Activated naive CD8-positive, alpha-beta T cell treated with anti-CD3 and anti-CD28 coated beads, Interleukin-2, amount 50 U/mL, for 24 hours (primary cell): ENCODE data around the gene MROH2A.
"Not testable (repeated sequence)": the region's sequence is repeated elsewhere in the genome, so short reads cannot be mapped to it uniquely, and the experiment has no call there.

Experiments
- ATAC-seq: fragments of 150-1000 bp; cut with Tn5 transposase; one replicate; pipeline ENCODE4 v1.10.0; 2021
- DNase-seq: peaks from one replicate; pipeline ENCODE4 v3.0.0; 2021
- H3K27ac Mint-ChIP-seq: one replicate; pipeline ENCODE4 v1.8.0; 2021; ENCODE audit warnings: mild to moderate bottlenecking, mixed read lengths
- H3K27me3 Mint-ChIP-seq: one replicate; pipeline ENCODE4 v1.8.0; 2021; ENCODE audit warnings: mixed read lengths
- H3K36me3 Mint-ChIP-seq: one replicate; pipeline ENCODE4 v1.8.0; 2021; ENCODE audit warnings: low read depth, mixed read lengths
- H3K4me1 Mint-ChIP-seq: one replicate; pipeline ENCODE4 v1.8.0; 2021; ENCODE audit warnings: mixed read lengths
- H3K4me3 Mint-ChIP-seq: one replicate; pipeline ENCODE4 v1.8.0; 2021; ENCODE audit warnings: mild to moderate bottlenecking, moderate library complexity, mixed read lengths
- H3K9me3 Mint-ChIP-seq: one replicate; pipeline ENCODE4 v1.8.0; 2021; ENCODE audit warnings: mixed read lengths

MROH2A gene

GRCh38 chr2:233778030-233778429 lies at the start of gene MROH2A:
Gene MROH2A, plus strand, starts transcription at chr2:233778330. Its CDS starts 1,029 bp downstream, at chr2:233779359.
- Mint-ChIP-seq H3K36me3 (no peaks in the 10 kb centered on the region), H3K27me3 (peaks cover 10% of the 10 kb centered on the region), H3K9me3 (peaks cover 13% of the 10 kb centered on the region), H3K4me1 (no peaks in the 10 kb centered on the region), H3K4me3 (no peak within 1 kb of the TSS), H3K27ac (no peak within 1 kb of the TSS)
- ATAC-seq (no peak), DNase-seq (no peak)

DNA sequence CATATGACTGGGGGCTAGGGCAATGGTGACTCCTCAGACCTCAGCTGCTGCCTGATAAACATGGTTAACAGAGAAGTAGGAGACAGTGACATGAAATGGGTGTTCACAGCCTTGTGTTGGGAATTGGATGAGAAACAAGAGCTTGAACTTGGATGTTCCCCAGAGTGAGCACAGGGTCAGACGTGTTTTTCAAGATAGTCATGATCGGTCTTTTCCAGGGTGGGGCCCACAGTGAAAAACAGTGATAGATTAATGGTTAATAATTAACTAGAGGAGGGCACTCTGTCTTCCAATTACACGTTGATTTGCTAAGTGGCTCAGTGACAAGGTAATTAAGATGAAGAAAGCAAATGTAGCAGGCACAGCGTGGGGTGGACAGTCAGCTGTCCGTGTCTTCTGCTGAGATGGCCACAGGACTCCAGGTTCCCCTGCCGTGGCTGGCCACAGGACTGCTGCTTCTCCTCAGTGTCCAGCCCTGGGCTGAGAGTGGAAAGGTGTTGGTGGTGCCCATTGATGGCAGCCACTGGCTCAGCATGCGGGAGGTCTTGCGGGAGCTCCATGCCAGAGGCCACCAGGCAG lies 49.3 kb upstream of the MROH2A start, which contains the start of gene UGT1A3:
TSS of gene UGT1A3 (plus strand) at position 320 of the 579 bp plus-strand sequence. CDS start at position 405, 85 bp downstream.
- Mint-ChIP-seq H3K4me3 (no peak within 1 kb of the TSS), H3K27me3 (peaks cover 14% of the 10 kb centered on the region)

DNA sequence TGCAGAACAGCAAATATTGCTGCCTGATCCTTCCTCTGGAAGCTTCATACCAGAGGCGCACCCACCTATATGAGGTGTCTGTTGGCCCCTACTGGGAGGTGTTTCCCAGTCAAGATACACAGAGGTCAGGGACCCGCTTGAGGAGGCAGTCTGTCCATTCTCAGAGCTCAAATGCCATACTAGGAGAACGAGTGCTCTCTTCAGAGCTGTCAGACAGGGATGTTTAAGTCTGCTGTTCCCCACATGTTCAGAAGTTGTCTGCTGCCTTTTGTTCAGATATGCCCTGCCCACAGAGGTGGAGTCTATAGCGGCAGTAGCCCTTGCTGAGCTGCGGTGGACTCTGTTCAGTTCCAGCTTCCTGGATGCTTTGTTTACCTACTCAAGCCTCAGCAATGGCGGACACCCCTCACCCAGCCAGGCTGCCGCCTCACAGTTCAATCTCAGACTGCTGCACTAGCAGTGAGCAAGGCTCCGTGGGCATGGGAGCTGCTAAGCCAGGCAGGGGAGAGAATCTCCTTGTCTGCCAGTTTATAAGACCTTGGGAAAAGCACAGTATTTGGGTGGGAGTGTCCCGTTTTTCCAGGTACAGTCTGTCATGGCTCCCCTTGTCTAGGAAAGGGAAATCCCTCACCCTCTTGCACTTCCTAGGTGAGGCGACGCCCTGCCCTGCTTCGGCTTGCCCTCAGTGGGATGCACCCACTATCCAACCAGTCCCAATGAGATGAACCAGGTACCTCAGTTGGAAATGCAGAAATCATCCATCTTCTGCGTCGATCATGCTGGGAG lies 41.1 kb upstream of the MROH2A start:
- H3K27ac Mint-ChIP-seq, DNase-seq, H3K36me3 Mint-ChIP-seq, H3K9me3 Mint-ChIP-seq, H3K4me1 Mint-ChIP-seq, H3K4me3 Mint-ChIP-seq, ATAC-seq: not testable (repeated sequence)
- H3K27me3 Mint-ChIP-seq = peaks cover 18% of the 10 kb centered on the region

More for the DNA sequence above, 49.3 kb upstream of the MROH2A start, which contains the start of gene UGT1A3:
- no peaks in the 10 kb centered on the region for H3K36me3 Mint-ChIP-seq
- no peak within 1 kb of the TSS for H3K27ac Mint-ChIP-seq
- H3K9me3 Mint-ChIP-seq = no peaks in the 10 kb centered on the region
- ATAC-seq (no peak), DNase-seq (no peak)
- no peaks in the 10 kb centered on the region for H3K4me1 Mint-ChIP-seq

DNA sequence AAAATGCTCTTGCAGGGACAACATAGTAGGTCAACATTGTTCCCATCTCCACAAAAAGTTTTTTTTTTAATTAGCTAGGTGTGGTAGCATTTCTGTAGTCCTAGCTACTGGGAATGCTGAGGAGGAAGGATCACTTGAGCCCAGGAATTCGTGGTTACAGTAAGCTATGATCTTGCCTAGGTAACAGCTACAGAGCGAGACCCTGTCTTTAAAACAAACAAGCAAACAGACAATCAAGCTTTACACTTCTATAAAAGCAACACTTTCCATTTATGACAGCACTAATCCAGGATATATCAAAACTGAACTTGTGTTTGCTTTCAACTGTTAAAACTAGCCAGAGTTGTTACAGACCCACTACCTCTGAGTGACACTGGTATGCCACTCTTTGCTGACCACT lies 37.3 kb upstream of the MROH2A start:
- Mint-ChIP-seq H3K27ac (no peak overlapping the region), H3K4me1 (no peaks in the 10 kb centered on the region), H3K27me3 (peaks cover 8% of the 10 kb centered on the region), H3K9me3 (no peaks in the 10 kb centered on the region), H3K36me3 (no peaks in the 10 kb centered on the region), H3K4me3 (no peak overlapping the region)
- DNase-seq (no peak), ATAC-seq (no peak)

- no peak overlapping the region for H3K27ac Mint-ChIP-seq
- no peaks in the 10 kb centered on the region for H3K36me3 Mint-ChIP-seq
- no peaks in the 10 kb centered on the region for H3K4me1 Mint-ChIP-seq
Observed at GRCh38 chr2:233743464-233744259, 34.5 kb upstream of the MROH2A start.

DNA sequence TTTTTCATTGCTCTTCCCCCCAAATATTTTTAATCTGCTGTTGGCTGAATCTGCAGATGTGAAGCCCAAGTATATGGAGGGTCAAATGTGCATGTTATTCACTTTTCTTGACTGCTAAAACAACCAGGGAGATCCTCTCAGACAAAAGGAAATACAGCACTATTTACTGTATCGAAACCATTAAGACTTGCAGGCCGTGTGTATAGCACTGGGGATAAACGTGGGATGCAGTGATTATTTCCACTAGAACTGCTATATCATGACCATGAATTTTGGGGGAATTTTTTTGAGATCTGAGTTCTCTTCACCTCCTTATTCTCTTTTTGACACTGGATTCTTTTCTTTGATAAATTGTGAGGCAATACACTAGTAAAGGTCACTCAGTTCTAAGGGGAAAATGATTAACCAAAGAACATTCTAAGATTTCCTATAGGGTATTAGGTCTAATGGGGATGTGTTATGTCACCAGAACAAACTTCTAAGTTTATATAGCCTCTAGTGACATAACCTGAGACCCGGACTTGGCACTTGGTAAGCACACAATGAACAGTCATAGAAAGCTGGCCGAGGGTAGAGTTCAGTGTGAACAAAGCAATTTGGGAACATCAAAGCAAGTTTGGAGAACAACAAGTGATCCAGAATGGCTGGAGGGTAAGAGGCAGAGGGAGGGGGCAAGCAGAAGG lies 32.9 kb upstream of the MROH2A start:
- Mint-ChIP-seq H3K9me3 (peaks cover 4% of the 10 kb centered on the region), H3K36me3 (no peaks in the 10 kb centered on the region), H3K4me3 (no peak overlapping the region), H3K27me3 (peaks cover 5% of the 10 kb centered on the region), H3K4me1 (no peaks in the 10 kb centered on the region), H3K27ac (no peak overlapping the region)
- ATAC-seq (no peak), DNase-seq (no peak)

More at GRCh38 chr2:233743464-233744259, 34.5 kb upstream of the MROH2A start:
- no peak for DNase-seq
- ATAC-seq = no peak
- Mint-ChIP-seq H3K27me3 (peaks cover 6% of the 10 kb centered on the region), H3K4me3 (no peak overlapping the region), H3K9me3 (no peaks in the 10 kb centered on the region)

GRCh38 chr2:233745838-233746237 lies 32.3 kb upstream of the MROH2A start:
- not testable (repeated sequence) for H3K4me1 Mint-ChIP-seq, H3K27ac Mint-ChIP-seq, DNase-seq, H3K4me3 Mint-ChIP-seq, H3K27me3 Mint-ChIP-seq, H3K36me3 Mint-ChIP-seq, ATAC-seq, H3K9me3 Mint-ChIP-seq

- no peak for ATAC-seq
- peaks cover 1% of the 10 kb centered on the region for H3K36me3 Mint-ChIP-seq
- no peak for DNase-seq
- H3K4me1 Mint-ChIP-seq = no peaks in the 10 kb centered on the region
- no peak overlapping the region for H3K4me3 Mint-ChIP-seq
- peaks cover 5% of the 10 kb centered on the region for H3K27me3 Mint-ChIP-seq
- no peak overlapping the region for H3K27ac Mint-ChIP-seq
- peaks cover 15% of the 10 kb centered on the region for H3K9me3 Mint-ChIP-seq
Observed at GRCh38 chr2:233746475-233747282, 31.5 kb upstream of the MROH2A start.

DNA sequence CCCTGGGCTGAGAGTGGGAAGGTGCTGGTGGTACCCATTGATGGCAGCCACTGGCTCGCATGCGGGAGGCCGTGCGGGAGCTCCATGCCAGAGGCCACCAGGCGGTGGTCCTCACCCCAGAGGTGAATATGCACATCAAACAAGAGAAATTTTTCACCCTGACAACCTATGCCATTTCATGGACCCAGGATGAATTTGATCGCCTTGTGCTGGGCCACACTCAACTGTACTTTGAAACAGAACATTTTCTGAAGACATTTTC lies 30.9 kb upstream of the MROH2A start:
- H3K36me3 Mint-ChIP-seq = peaks cover 2% of the 10 kb centered on the region
- peaks cover 20% of the 10 kb centered on the region for H3K9me3 Mint-ChIP-seq
- no peaks in the 10 kb centered on the region for H3K4me1 Mint-ChIP-seq
- peaks cover 5% of the 10 kb centered on the region for H3K27me3 Mint-ChIP-seq
- H3K27ac Mint-ChIP-seq = no peak overlapping the region
- ATAC-seq = no peak
- DNase-seq = no peak
- H3K4me3 Mint-ChIP-seq = no peak overlapping the region

DNA sequence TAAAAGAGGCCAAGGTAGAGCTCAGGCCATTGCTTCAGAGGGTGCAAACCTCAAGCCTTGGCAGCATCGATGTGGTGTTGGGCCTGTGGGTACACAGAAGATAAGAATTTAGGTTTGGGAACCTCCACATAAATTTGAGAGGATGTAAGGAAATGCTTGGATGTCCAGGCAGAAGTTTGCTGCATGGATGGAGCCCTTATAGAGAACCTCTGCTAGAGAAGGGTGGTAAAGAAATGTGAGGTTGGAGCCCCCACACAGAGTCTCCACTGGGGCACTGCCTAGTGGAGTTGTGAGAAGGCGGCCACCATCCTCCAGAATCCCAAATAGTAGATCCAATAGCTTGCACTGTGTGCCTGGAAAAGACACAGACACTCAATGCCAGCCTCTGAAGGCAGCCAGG lies 27.4 kb upstream of the MROH2A start:
- H3K27ac Mint-ChIP-seq, DNase-seq, ATAC-seq, H3K36me3 Mint-ChIP-seq, H3K4me3 Mint-ChIP-seq, H3K4me1 Mint-ChIP-seq: not testable (repeated sequence)
- H3K27me3 Mint-ChIP-seq = peaks cover 12% of the 10 kb centered on the region
- peaks cover 20% of the 10 kb centered on the region for H3K9me3 Mint-ChIP-seq

GRCh38 chr2:233751212-233752009 lies 26.7 kb upstream of the MROH2A start:
- not testable (repeated sequence) for H3K4me3 Mint-ChIP-seq, ATAC-seq, H3K36me3 Mint-ChIP-seq, H3K4me1 Mint-ChIP-seq, DNase-seq, H3K27ac Mint-ChIP-seq
- peaks cover 20% of the 10 kb centered on the region for H3K9me3 Mint-ChIP-seq
- peaks cover 12% of the 10 kb centered on the region for H3K27me3 Mint-ChIP-seq

DNA sequence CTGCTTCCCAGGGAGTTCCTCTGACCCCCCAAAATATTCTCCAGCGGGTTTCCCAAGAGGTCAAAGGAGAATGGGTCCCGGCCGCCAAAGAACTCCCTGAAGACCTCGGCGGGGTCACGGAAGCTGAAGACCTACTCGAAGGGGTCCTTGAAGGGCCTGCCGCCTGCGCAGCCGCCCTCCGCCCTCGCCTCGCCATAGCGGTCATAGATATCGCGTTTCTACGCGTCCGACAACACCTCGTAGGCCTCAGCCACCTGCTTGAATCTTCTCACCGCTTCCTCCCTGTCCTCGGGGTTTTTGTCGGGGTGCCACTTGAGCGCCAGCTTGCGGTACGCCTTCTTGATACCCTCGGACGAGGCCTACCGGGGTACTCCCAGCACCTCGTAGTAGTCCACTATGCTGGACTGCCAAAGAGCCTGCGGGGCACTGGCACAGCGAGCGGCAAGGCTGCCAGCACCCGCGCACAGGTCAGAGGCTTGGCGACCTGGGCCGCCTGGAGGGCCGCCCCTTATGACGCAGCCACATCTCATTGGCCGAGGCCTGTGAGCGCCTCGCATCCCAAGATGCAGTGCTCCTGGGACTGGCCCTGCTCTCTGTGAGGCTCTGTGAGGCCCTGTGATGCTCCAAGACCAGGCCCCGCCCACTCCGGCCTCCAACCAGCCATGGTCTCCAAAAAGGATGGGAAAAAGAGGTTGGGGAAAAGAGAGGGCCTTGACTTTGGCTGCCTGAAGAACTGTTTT lies 23.1 kb upstream of the MROH2A start:
- H3K27me3 Mint-ChIP-seq = peaks cover 8% of the 10 kb centered on the region
- peaks cover 2% of the 10 kb centered on the region for H3K36me3 Mint-ChIP-seq
- no peaks in the 10 kb centered on the region for H3K4me1 Mint-ChIP-seq
- no peak overlapping the region for H3K4me3 Mint-ChIP-seq
- no peak overlapping the region for H3K27ac Mint-ChIP-seq
- ATAC-seq (no peak), DNase-seq (no peak)
- peaks cover 17% of the 10 kb centered on the region for H3K9me3 Mint-ChIP-seq
